A549 (cell line): ENCODE data around the gene ARHGAP32. TPM values are rescaled to one million over a fixed set of nuclear protein-coding genes. Genes with fewer than 3 reads are reported as not detected.

Experiments
- ATAC-seq, 2 experiments: fragments of 200-7000 bp in 1 of 2; fragments of >200 bp in 1 of 2; cut with Nextera tagmentation in 1 of 2; cut with Tn5 transposase in 1 of 2; 3 replicates each; pipeline versions ENCODE4 v1.8.0 to v1.9.1; 2018 to 2020; ENCODE audit warnings: mild to moderate bottlenecking in 1 of 2, moderate library complexity in 1 of 2
- CTCF ChIA-PET: fragments of 300-600 bp; sonication (Branson Sonifier 250); formaldehyde crosslinking; extraction: SDS; loops from one replicate; lab custom pipeline; 2021; ENCODE audit warnings: antibody characterized with exemption, inconsistent platforms; lab: Yijun Ruan, JAX
- POLR2A ChIA-PET: fragments of 350-600 bp; formaldehyde crosslinking; extraction: SDS; loops from one replicate; lab custom pipeline; 2021; ENCODE audit warnings: antibody characterized with exemption, inconsistent platforms; lab: Yijun Ruan, JAX
- DNase-seq, 2 experiments: peaks; one replicate each; pipeline versions ENCODE4 v3.0.0 to v3.0.0-alpha.2; 2011 to 2016; ENCODE audit warnings: low read depth in 1 of 2, low spot score in 1 of 2
- FAIRE-seq: peaks from 2 replicates; lab custom pipeline; 2011; peaks lifted over from hg19 to GRCh38; lab: Jason Lieb, UNC
- H3K27ac ChIP-seq, 2 experiments: fragments of >200 bp; sonication (Bioruptor Twin); formaldehyde crosslinking; 3 replicates each; pipeline ENCODE4 v1.5.1; 2016 to 2017
- H3K4me1 ChIP-seq: fragments of >200 bp; sonication (Bioruptor Twin); formaldehyde crosslinking; 3 replicates; pipeline ENCODE4 v1.6.1; 2016
- H3K4me2 ChIP-seq: fragments of >200 bp; sonication (Bioruptor Twin); formaldehyde crosslinking; 3 replicates; pipeline ENCODE4 v1.6.1; 2016
- H3K4me3 ChIP-seq: fragments of >200 bp; sonication (Bioruptor Twin); formaldehyde crosslinking; 3 replicates; pipeline ENCODE4 v1.5.1; 2016
- H3K9me3 ChIP-seq: fragments of >200 bp; sonication (Bioruptor Twin); formaldehyde crosslinking; 3 replicates; pipeline ENCODE4 v1.6.1; 2016
- BHLHE40 ChIP-seq: IDR thresholded peaks from 2 replicates; pipeline ENCODE4 v1.6.1; 2012; ENCODE audit warnings: low read depth, low read length, inconsistent platforms
- CBX8 ChIP-seq: fragments of 200-600 bp; sonication (generic); IDR thresholded peaks from 2 replicates; pipeline ENCODE4 v1.6.1; 2016
- CEBPB ChIP-seq, 2 experiments: fragments of >200 bp in 1 of 2; sonication (Bioruptor Twin) in 1 of 2; formaldehyde crosslinking in 1 of 2; IDR thresholded peaks; 2 replicates each; pipeline ENCODE4 v1.6.1; 2012 to 2016
- CHD4 ChIP-seq: fragments of 200-600 bp; sonication (generic); IDR thresholded peaks from 2 replicates; pipeline ENCODE4 v1.6.1; 2016; ENCODE audit warnings: antibody characterized with exemption, mild to moderate bottlenecking, borderline replicate concordance
- ELK1 ChIP-seq: fragments of 150-350 bp; IDR thresholded peaks from 2 replicates; pipeline ENCODE4 v1.6.1; 2014; ENCODE audit warnings: low read depth, mild to moderate bottlenecking, low read length
- FOSB ChIP-seq: fragments of 250-450 bp; sonication (Bioruptor Pico); IDR thresholded peaks from 2 replicates; pipeline ENCODE4 v1.5.0; 2020; ENCODE audit warnings: mild to moderate bottlenecking, moderate library complexity
- FOSL2 ChIP-seq, 2 experiments: fragments of 450-650 bp in 1 of 2; fragments of >200 bp in 1 of 2; sonication (Bioruptor Twin) in 1 of 2; formaldehyde crosslinking; IDR thresholded peaks; 2 replicates each; pipeline versions ENCODE4 v1.5.0 to v1.6.1; 2016 to 2020; ENCODE audit warnings: mild to moderate bottlenecking in 1 of 2, moderate library complexity in 1 of 2
- JUN ChIP-seq, 2 experiments: fragments of >200 bp; sonication (Bioruptor Twin); formaldehyde crosslinking; IDR thresholded peaks; 2 replicates in 1 of 2; 3 replicates in 1 of 2; pipeline ENCODE4 v1.6.1; 2016 to 2017
- JUNB ChIP-seq: fragments of >200 bp; sonication (Bioruptor Twin); formaldehyde crosslinking; IDR thresholded peaks from 2 replicates; pipeline ENCODE4 v1.6.1; 2016
- KDM5A ChIP-seq: fragments of 200-600 bp; sonication (generic); IDR thresholded peaks from 2 replicates; pipeline ENCODE4 v1.6.1; 2016; ENCODE audit warnings: antibody characterized with exemption, mild to moderate bottlenecking
- MAFK ChIP-seq: fragments of 450-650 bp; IDR thresholded peaks from 2 replicates; pipeline ENCODE4 v1.6.1; 2014; ENCODE audit not compliant: partially characterized antibody
- POLR2A ChIP-seq: IDR thresholded peaks from 2 replicates; pipeline ENCODE4 v1.6.1; 2012; ENCODE audit warnings: mild to moderate bottlenecking, low read length
- POLR2AphosphoS2 ChIP-seq: conservative IDR thresholded peaks from 2 replicates; pipeline ENCODE4 v1.6.1; 2012; ENCODE audit warnings: low read length, improper control_type of control experiment, inconsistent platforms
- RFX5 ChIP-seq: fragments of 450-650 bp; IDR thresholded peaks from 2 replicates; pipeline ENCODE4 v1.7.1; 2014; ENCODE audit warnings: antibody characterized with exemption, mild to moderate bottlenecking, moderate library complexity
- WGBS: methylation state at CpG from one replicate; pipeline ENCODE4 v1.1.6; 2017; ENCODE audit errors: missing lambda C conversion rate; 5-methylcytosine and 5-hydroxymethylcytosine counted together
- polyA plus RNA-seq, 4 experiments: library from polyadenylated mRNA; depleted of rRNA in 3 of 4; stranded (reverse); fragments of >200 nt; fragmentation: RNase III in 1 of 4; extraction: RNeasy Plus Mini Kit Qiagen cat#74134 plus additional on column Dnase treatment in 1 of 4; gene quantifications; 2 replicates in 3 of 4; 3 replicates in 1 of 4; pipeline ENCODE4 v1.2.3, GENCODE V29; 2011 to 2017
- TF ChIP-seq, protein P1 (sequence below): IDR thresholded peaks from 2 replicates; pipeline ENCODE4 v1.6.1; 2012
- TF ChIP-seq, protein P2 (sequence below): IDR thresholded peaks from 2 replicates; pipeline ENCODE4 v1.6.1; 2012; ENCODE audit warnings: low read depth, borderline replicate concordance
- TF ChIP-seq, protein P3 (sequence below): fragments of >200 bp; sonication (Bioruptor Twin); formaldehyde crosslinking; IDR thresholded peaks from 2 replicates; pipeline ENCODE4 v1.6.1; 2016

The ARHGAP32 gene
- polyA plus RNA-seq, 2 of the 4 experiments (the other 2 are of a cell fraction): 4.4 to 9.0 TPM

DNA sequence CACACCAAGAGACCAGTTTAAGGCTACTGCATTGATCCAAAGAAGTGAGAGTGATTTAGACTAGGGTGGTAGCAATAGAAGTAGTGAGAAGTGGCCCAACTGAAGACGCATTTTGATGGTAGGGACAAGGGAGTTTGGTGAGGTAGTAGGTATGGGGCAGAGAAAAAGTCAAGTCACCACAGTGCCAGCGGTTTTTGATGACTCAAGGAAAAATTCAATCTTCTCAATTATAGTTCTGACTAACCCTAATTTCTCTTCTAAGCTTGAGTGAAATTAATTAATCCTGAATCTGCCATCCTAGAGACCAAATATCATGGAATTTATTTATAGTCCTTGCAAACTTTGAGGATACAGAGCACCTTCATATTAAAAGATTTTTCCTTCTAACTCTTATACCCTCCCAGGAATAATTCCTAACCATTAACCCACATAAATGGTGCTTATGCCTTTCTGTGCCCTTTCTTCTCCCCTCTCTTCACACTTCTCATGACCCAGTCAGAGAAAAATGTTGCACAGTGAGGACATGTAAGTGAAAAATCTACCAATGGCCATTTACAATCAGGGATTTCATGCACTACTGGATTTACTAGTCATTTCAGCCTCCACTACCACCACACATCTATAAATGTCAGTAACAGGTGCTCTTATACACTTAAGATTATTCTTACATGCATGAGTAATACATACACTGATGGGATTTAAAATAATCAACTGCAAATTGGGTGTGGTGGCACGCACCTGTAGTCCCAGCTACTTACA is 45.9 kb upstream of the ARHGAP32 start:
- Histone ChIP-seq H3K4me1 (no peaks in the 10 kb centered on the region), H3K4me3 (no peak overlapping the region), H3K9me3 (no peaks in the 10 kb centered on the region), H3K27ac (no peak overlapping the region), H3K4me2 (no peak overlapping the region)
- ChIA-PET POLR2A (no interaction called here), CTCF (no interaction called here)
- no peak for DNase-seq
- TF ChIP-seq, protein P1, sequence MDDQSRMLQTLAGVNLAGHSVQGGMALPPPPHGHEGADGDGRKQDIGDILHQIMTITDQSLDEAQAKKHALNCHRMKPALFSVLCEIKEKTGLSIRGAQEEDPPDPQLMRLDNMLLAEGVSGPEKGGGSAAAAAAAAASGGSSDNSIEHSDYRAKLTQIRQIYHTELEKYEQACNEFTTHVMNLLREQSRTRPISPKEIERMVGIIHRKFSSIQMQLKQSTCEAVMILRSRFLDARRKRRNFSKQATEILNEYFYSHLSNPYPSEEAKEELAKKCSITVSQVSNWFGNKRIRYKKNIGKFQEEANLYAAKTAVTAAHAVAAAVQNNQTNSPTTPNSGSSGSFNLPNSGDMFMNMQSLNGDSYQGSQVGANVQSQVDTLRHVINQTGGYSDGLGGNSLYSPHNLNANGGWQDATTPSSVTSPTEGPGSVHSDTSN: no peak
- TF ChIP-seq MAFK: peak; percentile 51
- WGBS: 91% methylated on average over 3 of the region's 3 CpGs
- FAIRE-seq: no peak
- ATAC-seq: no peak

DNA sequence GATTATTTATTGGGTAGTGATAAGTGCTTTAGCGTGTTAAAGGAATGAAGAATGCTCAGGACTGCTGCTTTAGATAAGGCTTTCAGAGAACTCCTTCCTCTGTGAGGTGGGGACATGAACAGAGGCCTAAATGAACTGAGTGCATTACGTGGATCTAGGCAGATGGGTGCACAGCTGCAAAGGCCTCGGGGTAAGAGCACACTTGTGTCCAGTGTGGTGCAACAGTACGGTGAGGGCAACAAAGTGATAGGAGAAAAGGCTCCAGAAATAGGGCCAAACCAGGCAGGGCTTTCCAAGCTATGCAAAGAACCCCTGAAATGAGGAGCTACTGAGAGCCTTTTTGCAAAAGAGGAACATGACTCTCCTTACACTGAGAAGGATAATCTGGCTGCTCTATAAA is 45.3 kb upstream of the ARHGAP32 start:
- Histone ChIP-seq H3K4me2 (no peak overlapping the region), H3K9me3 (no peaks in the 10 kb centered on the region), H3K4me1 (no peaks in the 10 kb centered on the region), H3K27ac (no peak overlapping the region), H3K4me3 (no peak overlapping the region)
- ATAC-seq (no peak), DNase-seq (no peak), FAIRE-seq (no peak)
- CTCF ChIA-PET: no interaction called here
- POLR2A ChIA-PET: no interaction called here
- WGBS: 85% methylated on average over 4 of the region's 4 CpGs
- TF ChIP-seq BHLHE40 (no peak), CHD4 (no peak), RFX5 (no peak), POLR2A (no peak), JUN (IDR thresholded peaks at IDR 0.05) (no peak), ELK1 (no peak)

DNA sequence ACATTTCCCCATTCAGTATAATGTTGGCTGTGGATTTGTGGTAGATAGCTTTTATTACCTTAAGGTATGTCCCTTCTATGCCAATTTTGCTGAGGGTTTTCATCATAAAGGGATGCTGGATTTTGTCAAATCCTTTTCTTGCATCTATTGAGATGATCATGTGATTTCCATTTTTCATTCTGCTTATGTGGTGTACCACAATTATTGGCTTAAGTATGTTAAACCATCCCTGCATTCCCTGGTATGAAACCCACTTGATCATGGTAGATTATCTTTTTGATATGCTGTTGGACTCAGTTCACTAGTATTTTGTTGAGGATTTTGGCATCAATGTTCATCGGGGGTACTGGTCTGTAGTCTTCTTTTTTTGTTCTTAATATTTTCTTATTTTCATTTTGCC is 44.7 kb upstream of the ARHGAP32 start:
- DNase-seq (no peak), FAIRE-seq (no peak), ATAC-seq (no peak)
- Histone ChIP-seq H3K4me1 (no peaks in the 10 kb centered on the region), H3K4me3 (no peak overlapping the region), H3K9me3 (no peaks in the 10 kb centered on the region), H3K4me2 (no peak overlapping the region), H3K27ac (no peak overlapping the region)
- TF ChIP-seq FOSL2 (IDR thresholded peaks at IDR 0.05) (no peak), FOSL2 (CRISPR knock-in tag; IDR thresholded peaks at IDR 0.05) (no peak), JUNB (no peak), KDM5A (no peak), CBX8 (no peak), POLR2AphosphoS2 (no peak), POLR2A (no peak), CEBPB (IDR thresholded peaks at IDR 0.05) (no peak), FOSB (CRISPR knock-in tag) (no peak)
- TF ChIP-seq, protein P2, sequence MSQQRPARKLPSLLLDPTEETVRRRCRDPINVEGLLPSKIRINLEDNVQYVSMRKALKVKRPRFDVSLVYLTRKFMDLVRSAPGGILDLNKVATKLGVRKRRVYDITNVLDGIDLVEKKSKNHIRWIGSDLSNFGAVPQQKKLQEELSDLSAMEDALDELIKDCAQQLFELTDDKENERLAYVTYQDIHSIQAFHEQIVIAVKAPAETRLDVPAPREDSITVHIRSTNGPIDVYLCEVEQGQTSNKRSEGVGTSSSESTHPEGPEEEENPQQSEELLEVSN: no peak
- POLR2A ChIA-PET: no interaction called here
- CTCF ChIA-PET: no interaction called here
- 95% methylated on average over 1 of the region's 1 CpG for WGBS

GRCh38 chr11:129234978-129235377 is 42.9 kb upstream of the ARHGAP32 start:
- no peaks in the 10 kb centered on the region for H3K4me1 ChIP-seq
- DNase-seq: no peak
- TF ChIP-seq, protein P3, sequence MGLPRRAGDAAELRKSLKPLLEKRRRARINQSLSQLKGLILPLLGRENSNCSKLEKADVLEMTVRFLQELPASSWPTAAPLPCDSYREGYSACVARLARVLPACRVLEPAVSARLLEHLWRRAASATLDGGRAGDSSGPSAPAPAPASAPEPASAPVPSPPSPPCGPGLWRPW: no peak
- H3K4me3 ChIP-seq: no peak overlapping the region
- no peak overlapping the region for H3K27ac ChIP-seq
- ChIA-PET POLR2A (no interaction called here), CTCF (interaction anchor here (0.6 to 0.9 kb wide), 2 partner anchors 41 to 140 kb away, joined by 3 read pairs; no protein-coding TSS in a partner anchor)
- H3K4me2 ChIP-seq: no peak overlapping the region
- no peak for ATAC-seq
- no peaks in the 10 kb centered on the region for H3K9me3 ChIP-seq
- 90% methylated on average over 5 of the region's 5 CpGs for WGBS
- FAIRE-seq: no peak
